ENCODE results near the gene MPZL3.
A peak's percentile ranks its signal among the peaks of the same experiment; 100 is the strongest.
"Not testable (repeated sequence)": the region's sequence is repeated elsewhere in the genome, so short reads cannot be mapped to it uniquely, and the experiment has no call there.

Gene MPZL3

GRCh38 chr11:118211006-118211405 lies 41.2 kb downstream of the MPZL3 start:
- DNase-seq: no peak

- no peak for DNase-seq
Observed at GRCh38 chr11:118210323-118210722, 41.8 kb downstream of the MPZL3 start.

GRCh38 chr11:118209033-118209432 lies 43.1 kb downstream of the MPZL3 start:
- no peak for DNase-seq

- no peak for DNase-seq
Observed at GRCh38 chr11:118207079-118207478, 45.1 kb downstream of the MPZL3 start.

GRCh38 chr11:118206391-118207031 lies 45.7 kb downstream of the MPZL3 start:
- DNase-seq: no peak

- no peak for DNase-seq
Observed at GRCh38 chr11:118205606-118206378, 46.4 kb downstream of the MPZL3 start.

- no peak for DNase-seq
Observed at GRCh38 chr11:118202599-118203422, 49.4 kb downstream of the MPZL3 start.

- DNase-seq: no peak
Observed at GRCh38 chr11:118201966-118202365, 50.2 kb downstream of the MPZL3 start.

- no peak for DNase-seq
Observed at GRCh38 chr11:118200901-118201680, 51.1 kb downstream of the MPZL3 start.

GRCh38 chr11:118200497-118200896 lies 51.7 kb downstream of the MPZL3 start:
- no peak for DNase-seq

GRCh38 chr11:118199135-118199534 lies 53.0 kb downstream of the MPZL3 start:
- DNase-seq: no peak

GRCh38 chr11:118198370-118198769 lies 53.8 kb downstream of the MPZL3 start:
- DNase-seq: peak; percentile 66

- DNase-seq: peak; percentile 80
Observed at GRCh38 chr11:118194835-118195627, 57.1 kb downstream of the MPZL3 start.

- DNase-seq: no peak
Observed at GRCh38 chr11:118193910-118194566, 58.1 kb downstream of the MPZL3 start.

GRCh38 chr11:118192817-118193216 lies 59.3 kb downstream of the MPZL3 start:
- not testable (repeated sequence) for DNase-seq

- DNase-seq: not testable (repeated sequence)
Observed at GRCh38 chr11:118190942-118191506, 61.1 kb downstream of the MPZL3 start.

- no peak for DNase-seq
Observed at GRCh38 chr11:118186346-118187107, 65.6 kb downstream of the MPZL3 start.

GRCh38 chr11:118184784-118185579 lies 67.2 kb downstream of the MPZL3 start:
- no peak for DNase-seq

- DNase-seq: not testable (repeated sequence)
Observed at GRCh38 chr11:118183691-118184090, 68.5 kb downstream of the MPZL3 start.

All from COR-L47 (cell line).